HCT116 (cell line): ENCODE data around the gene CTTNBP2.

Source experiments
- EGR1 ChIP-seq: IDR thresholded peaks from 2 replicates; pipeline ENCODE4 v1.6.1; 2012; ENCODE audit warnings: low read depth
- EZH2phosphoT487 ChIP-seq: fragments of 200-600 bp; IDR thresholded peaks from 2 replicates; pipeline ENCODE4 v1.6.1; 2018; ENCODE audit warnings: antibody characterized with exemption, borderline replicate concordance
- POLR2A ChIP-seq: IDR thresholded peaks from 2 replicates; pipeline ENCODE4 v1.7.0; 2011; ENCODE audit warnings: borderline replicate concordance; ENCODE audit not compliant: insufficient read depth, insufficient read length; ENCODE audit errors: extremely low read depth
- POLR2AphosphoS5 ChIP-seq: IDR thresholded peaks from 2 replicates; pipeline ENCODE4 v1.6.1; 2011; ENCODE audit warnings: mild to moderate bottlenecking, low read depth, low read length, moderate library complexity
- TF ChIP-seq, protein P1 (sequence below): IDR thresholded peaks from 2 replicates; pipeline ENCODE4 v1.6.1; 2012
- TF ChIP-seq, protein P2 (sequence below), 3 experiments: fragments of 200-600 bp in 1 of 3; sonication (generic) in 1 of 3; IDR thresholded peaks in 2 of 3; conservative IDR thresholded peaks in 1 of 3; 2 replicates each; pipeline ENCODE4 v1.5.1; 2012 to 2017; ENCODE audit warnings: low read depth in 2 of 3, low read length in 2 of 3, antibody characterized with exemption in 1 of 3, borderline replicate concordance in 1 of 3, control low read depth in 1 of 3, mild to moderate bottlenecking in 1 of 3, mixed read lengths in 1 of 3, mixed run types in 1 of 3, moderate library complexity in 1 of 3; ENCODE audit not compliant: insufficient read depth in 1 of 3

GRCh38 chr7:117686311-117686935 lies 186.8 kb downstream of the CTTNBP2 start:
- TF ChIP-seq, protein P1, sequence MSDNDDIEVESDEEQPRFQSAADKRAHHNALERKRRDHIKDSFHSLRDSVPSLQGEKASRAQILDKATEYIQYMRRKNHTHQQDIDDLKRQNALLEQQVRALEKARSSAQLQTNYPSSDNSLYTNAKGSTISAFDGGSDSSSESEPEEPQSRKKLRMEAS: no peak
- TF ChIP-seq EZH2phosphoT487 (no peak), EGR1 (no peak), POLR2A (no peak), POLR2AphosphoS5 (no peak)
- TF ChIP-seq, protein P2, sequence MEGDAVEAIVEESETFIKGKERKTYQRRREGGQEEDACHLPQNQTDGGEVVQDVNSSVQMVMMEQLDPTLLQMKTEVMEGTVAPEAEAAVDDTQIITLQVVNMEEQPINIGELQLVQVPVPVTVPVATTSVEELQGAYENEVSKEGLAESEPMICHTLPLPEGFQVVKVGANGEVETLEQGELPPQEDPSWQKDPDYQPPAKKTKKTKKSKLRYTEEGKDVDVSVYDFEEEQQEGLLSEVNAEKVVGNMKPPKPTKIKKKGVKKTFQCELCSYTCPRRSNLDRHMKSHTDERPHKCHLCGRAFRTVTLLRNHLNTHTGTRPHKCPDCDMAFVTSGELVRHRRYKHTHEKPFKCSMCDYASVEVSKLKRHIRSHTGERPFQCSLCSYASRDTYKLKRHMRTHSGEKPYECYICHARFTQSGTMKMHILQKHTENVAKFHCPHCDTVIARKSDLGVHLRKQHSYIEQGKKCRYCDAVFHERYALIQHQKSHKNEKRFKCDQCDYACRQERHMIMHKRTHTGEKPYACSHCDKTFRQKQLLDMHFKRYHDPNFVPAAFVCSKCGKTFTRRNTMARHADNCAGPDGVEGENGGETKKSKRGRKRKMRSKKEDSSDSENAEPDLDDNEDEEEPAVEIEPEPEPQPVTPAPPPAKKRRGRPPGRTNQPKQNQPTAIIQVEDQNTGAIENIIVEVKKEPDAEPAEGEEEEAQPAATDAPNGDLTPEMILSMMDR (IDR thresholded peaks at IDR 0.05 in 2 of 3, conservative IDR thresholded peaks at IDR 0.05 in 1 of 3; ENCODE audit: borderline replicate concordance in 1 of 3, insufficient read depth in 1 of 3, low read depth in 2 of 3, low read length in 2 of 3): no peak
